Measurements from ENCODE around the gene SOCS6.
"Not testable (repeated sequence)": the region's sequence is repeated elsewhere in the genome, so short reads cannot be mapped to it uniquely, and the experiment has no call there.

Gene SOCS6

GRCh38 chr18:70324897-70325296 lies 36.1 kb downstream of the SOCS6 start:
- no peak for DNase-seq

- no peak for DNase-seq
Measured at GRCh38 chr18:70326255-70326654, 37.4 kb downstream of the SOCS6 start.

- DNase-seq = no peak
Measured at GRCh38 chr18:70328169-70328568, 39.3 kb downstream of the SOCS6 start.

GRCh38 chr18:70329071-70329470 lies 40.2 kb downstream of the SOCS6 start:
- no peak for DNase-seq

- DNase-seq = no peak
Measured at GRCh38 chr18:70330887-70331286, 42.0 kb downstream of the SOCS6 start.

- no peak for DNase-seq
Measured at GRCh38 chr18:70331456-70332097, 42.7 kb downstream of the SOCS6 start.

- DNase-seq = no peak
Measured at GRCh38 chr18:70332694-70333093, 43.8 kb downstream of the SOCS6 start.

GRCh38 chr18:70333316-70333715 lies 44.5 kb downstream of the SOCS6 start:
- DNase-seq = no peak

GRCh38 chr18:70333757-70334156 lies 44.9 kb downstream of the SOCS6 start:
- no peak for DNase-seq

GRCh38 chr18:70334264-70334663 lies 45.4 kb downstream of the SOCS6 start:
- no peak for DNase-seq

GRCh38 chr18:70334728-70335329 lies 46.0 kb downstream of the SOCS6 start:
- no peak for DNase-seq

GRCh38 chr18:70335892-70336726 lies 47.3 kb downstream of the SOCS6 start:
- no peak for DNase-seq

- no peak for DNase-seq
Measured at GRCh38 chr18:70337139-70337972, 48.5 kb downstream of the SOCS6 start.

- DNase-seq = no peak
Measured at GRCh38 chr18:70338890-70339289, 50.0 kb downstream of the SOCS6 start.

- DNase-seq = no peak
Measured at GRCh38 chr18:70339915-70340314, 51.1 kb downstream of the SOCS6 start.

- not testable (repeated sequence) for DNase-seq
Measured at GRCh38 chr18:70348481-70348880, 59.6 kb downstream of the SOCS6 start.

- DNase-seq = no peak
Measured at GRCh38 chr18:70349316-70349715, 60.5 kb downstream of the SOCS6 start.

GRCh38 chr18:70354080-70354479 lies 65.2 kb downstream of the SOCS6 start:
- DNase-seq = no peak

GRCh38 chr18:70354771-70355170 lies 65.9 kb downstream of the SOCS6 start:
- DNase-seq = no peak

- DNase-seq = no peak
Measured at GRCh38 chr18:70355620-70356385, 67.0 kb downstream of the SOCS6 start.

GRCh38 chr18:70358105-70358406 lies 69.2 kb downstream of the SOCS6 start:
- DNase-seq = not testable (repeated sequence)

GRCh38 chr18:70359071-70359470 lies 70.2 kb downstream of the SOCS6 start:
- no peak for DNase-seq

- DNase-seq = no peak
Measured at GRCh38 chr18:70362258-70362657, 73.4 kb downstream of the SOCS6 start.
